Bone marrow (tissue), 2 donors: ENCODE results near the gene MEGF9.
"Not testable (repeated sequence)": the region's sequence is repeated elsewhere in the genome, so short reads cannot be mapped to it uniquely, and the experiment has no call there.

Source experiments
- DNase-seq, 2 donors: peaks; one replicate each; lab custom pipeline; 2025; lab: John Stamatoyannopoulos, UW

MEGF9 gene

DNA sequence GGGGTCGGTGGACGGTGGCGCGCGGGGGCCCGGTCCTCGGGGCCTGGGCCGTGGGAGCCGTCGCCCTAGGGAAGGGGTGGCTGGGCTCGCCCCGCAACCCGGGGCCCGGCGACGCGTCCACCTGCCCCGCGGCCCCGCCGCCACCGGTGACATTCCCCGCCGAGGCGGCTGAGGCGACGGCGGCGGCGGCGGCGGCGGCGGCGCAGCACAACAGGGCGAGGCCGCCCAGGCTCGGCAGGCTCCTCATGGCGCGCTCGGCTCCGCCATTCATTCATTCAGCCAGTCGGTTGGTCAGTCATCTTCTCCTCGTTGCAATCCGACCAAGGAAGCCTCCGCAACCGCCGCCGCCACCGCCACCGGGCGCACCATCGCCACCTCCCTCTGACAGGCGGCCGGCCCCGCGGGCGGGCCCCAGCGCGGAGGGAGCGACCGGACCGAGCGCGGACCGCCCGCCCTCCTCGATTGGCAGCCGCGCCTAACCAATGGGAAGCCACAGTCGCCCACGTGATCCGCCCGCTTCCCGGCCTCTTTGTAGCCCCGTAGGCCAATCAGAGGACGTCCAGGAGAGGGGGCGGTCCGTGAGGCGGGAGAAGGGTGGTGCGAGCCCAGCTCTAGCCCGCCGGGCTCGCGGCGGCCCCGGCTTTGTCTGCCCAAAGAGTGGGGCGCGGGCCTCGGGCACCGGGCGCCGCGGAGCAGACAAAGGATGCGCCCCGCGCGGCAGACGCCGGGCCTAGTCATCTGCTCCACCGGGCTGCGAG, at the start of gene MEGF9:
Gene MEGF9, minus strand, starts transcription at position 383 of the 758 bp plus-strand sequence. Its CDS starts 112 bp downstream, at position 271.
- DNase-seq, result peak; percentile 89 to 95

DNA sequence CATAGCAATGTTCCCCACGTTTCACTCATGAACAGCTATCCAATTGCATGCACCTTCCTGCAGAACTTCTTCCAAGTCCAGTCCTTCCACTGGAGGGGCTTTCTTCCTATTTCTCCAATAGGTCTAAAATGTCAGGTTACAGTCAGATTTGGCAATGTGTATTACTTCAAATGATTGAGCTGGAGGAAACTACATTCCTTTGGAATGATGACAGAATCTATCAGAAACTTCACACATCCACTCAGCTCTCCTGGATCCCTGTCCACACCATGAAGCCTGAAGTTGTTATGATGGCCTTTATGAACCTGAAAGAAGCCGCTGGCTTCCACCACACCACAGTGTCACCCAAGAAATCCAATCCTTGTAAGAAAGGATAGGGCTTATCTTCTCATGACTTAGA, 46.7 kb upstream of the MEGF9 start:
- no peak for DNase-seq

DNA sequence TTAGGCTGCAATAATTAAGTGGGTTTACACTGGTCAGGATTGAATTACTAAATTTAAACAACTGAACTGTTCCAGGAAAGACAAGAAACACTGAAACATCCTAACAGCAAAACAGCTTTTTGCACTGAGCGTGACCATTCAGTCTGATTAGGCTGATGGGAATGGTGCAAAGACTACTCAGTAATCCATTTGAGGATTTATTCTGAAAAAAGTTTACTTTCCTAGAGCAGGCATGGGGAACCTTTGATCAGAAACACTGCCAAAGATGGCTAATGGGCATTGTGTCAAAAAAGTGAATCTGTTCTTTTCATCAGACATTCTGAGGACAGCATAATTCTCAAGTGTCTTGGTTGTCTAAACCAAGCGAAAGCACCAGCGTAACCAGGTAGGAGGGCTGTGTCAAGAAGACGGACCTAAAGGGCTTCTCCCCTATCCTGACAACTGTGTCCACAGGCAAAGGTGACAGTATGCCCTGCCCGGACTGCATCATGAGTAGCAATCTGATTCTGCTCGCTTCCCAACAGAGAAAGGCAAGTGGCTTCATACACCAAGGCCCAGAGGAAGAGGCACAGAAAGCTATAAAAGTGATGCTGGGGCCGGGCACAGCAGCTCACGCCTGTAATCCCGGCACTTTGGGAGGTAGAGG, 45.6 kb upstream of the MEGF9 start:
- no peak for DNase-seq

DNA sequence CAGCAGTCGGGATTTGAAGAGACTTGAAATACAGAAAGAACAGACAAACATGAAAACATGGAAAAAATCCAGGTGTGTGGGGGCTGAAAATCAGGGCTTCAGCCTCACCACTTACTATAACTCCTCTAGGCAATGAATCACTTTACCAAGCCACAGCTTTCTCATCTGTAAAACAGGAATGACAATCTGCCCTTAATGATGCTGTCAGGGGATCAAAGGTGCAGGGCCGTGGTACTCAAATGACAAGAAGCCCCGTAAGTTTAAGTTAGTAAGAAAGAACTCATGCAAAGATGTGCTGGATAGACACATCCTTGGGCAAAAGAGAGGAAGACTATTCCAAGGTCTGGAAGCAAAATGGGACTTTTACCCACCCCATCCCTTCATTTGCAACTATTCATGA, 44.3 kb upstream of the MEGF9 start:
- no peak for DNase-seq

DNA sequence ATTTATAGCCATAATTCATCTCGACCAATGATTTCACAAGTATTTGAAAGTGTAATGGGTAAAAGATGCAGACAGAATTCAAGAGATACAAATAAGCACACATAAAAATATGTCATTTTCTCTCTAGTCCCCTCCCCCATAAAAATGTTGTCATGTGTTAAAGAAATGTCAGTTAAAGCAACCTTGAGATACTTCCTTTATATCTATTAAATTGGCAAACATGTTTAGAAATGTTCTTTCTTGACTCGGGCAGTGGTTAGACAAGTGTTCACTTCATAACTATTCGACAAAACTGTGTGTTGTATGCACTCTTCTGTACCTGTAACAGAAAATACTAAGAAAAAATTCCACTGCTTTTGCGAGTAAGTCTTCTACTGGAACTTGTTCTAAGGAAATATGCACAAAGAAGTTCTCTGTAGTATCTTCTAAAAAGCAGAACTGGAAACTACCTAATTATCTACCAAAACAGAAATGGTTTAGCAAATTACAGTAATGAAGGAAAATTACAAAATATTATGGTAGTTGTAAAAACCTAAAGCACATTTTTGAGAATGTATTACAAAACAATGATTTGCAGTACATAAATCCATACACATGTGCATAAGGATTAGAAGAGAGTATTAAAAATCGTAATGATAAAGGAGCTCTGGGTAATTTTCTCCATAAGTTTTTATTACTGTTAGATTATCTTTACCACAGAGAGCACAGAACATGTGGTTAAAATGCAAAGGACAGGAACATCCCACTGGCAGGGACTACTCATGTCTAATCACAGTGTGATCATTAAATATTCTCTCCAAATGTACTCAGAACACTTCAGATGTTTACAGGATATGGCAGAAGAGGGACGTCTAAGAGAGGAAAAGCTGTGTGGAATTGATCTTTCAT, 43.0 kb upstream of the MEGF9 start:
- peak in 1 of 2 donors; percentile 14 for DNase-seq

DNA sequence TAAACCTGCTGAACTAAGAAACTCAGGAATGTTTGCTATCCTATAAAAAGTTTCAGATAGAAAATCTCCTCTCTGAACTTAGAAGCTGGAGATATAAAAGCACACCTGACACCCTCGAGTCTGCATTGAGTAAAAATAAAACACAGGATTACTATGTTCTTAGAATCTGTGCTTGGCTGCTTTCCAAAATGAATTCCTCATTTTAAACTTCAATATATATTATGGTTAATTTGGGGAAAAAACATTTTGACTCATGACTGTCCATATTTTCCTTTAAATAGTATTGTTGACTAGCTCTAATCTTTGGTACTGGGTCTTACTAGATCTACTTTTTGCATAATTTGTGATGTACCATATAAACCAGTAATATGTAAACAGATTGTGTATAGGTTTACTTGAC, 42.3 kb upstream of the MEGF9 start:
- no peak for DNase-seq

DNA sequence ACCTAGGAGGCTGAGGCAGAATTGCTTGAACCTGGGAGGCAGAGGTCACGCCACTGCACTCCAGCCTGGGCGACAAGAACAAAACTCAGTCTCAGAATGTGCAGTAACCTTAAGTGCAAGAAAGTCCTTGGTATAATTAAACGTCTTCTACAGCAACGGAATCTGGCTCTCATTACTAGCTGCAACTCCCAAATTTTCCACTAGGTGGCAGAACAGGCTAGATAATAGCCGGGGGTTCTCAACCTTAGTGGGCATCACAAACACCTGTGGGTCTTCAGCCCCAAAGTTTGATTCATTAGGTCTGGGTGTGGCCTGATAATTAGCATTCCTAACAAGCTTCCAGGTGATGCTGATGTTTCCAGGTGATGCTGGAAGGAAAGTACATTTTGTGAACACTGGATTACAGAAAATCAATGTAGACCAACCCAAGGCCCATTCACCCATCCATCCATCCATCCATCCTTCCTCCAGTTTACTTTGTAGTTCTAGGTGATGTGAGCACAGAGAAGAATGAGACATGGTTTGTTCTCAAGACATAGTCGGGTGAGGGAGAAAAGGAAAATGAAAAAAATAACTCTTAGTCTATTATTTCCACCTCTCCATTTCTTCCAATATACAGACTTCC, 41.7 kb upstream of the MEGF9 start:
- DNase-seq, result peak in 1 of 2 donors; percentile 38

DNA sequence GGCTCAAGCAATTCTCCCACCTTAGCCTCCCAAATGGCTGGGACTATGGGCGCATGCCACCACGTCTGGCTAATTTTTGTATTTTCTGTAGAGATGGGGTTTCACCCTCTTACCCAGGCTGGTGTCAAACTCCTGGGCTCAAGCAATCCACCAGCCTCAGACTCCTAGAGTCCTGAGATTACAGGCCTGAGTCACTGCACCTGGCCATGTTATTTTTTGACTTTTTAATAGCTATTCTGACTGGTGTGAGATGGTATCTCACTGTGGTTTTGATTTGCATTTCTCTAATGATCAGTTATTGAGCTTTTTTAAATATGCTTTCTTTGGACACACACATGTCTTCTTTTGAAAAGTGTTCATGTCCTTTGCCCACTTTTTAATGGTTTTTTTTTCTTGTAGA, 40.8 kb upstream of the MEGF9 start:
- no peak for DNase-seq

DNA sequence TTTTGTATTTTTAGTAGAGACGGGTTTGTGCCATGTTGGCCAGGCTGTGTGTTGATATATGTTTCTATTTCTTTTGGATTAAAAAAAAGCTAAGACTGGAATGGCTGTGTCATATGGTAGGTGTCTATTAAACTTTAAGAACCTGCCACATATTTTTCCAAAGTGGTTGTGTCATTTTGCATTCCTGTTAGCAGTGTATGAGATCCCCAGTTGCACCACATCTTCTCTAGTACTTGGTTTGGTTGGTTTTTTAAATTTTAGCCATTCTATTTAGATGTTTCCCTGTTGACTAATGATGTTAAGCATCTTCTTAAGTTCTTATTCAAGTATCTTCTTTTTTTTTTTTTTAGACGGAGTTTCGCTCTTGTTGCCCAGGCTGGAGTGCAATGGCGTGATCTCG, 36.2 kb upstream of the MEGF9 start:
- no peak for DNase-seq

DNA sequence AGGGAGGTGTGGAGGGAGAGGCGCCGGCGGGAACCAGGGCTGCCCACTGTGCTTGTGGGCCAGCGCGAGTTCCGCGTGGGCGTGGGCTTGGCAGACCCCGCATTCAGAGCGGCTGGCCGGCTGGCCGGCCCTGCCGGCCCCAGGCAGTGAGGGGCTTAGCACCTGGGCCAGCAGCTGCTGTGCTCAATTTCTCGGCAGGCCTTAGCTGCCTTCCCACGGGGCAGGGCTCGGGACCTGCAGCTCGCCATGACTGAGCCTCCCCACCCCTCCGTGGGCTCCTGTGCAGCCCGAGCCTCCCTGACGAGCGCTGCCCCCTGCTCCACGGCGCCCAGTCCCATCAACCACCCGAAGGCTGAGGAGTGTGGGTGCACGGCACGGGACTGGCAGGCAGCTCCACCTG, 32.1 kb upstream of the MEGF9 start:
- DNase-seq, result not testable (repeated sequence)

DNA sequence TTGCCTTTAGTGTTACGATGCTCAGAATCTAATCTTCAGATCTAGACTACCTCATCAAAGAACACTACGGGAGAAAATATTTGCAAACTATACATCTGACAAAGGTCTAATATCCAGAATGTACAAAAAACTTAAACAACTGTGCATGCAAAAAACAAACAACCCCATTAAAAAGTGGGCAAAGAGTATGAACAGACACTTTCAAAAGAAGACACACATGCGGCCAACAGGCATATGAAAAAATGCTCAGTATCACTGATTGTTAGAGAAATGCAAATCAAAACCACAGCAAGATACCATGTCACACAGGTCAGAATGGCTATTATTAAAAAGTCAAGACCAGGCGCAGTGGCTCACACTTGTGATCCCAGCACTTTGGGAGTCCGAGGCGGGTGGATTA, 31.0 kb upstream of the MEGF9 start:
- no peak for DNase-seq

DNA sequence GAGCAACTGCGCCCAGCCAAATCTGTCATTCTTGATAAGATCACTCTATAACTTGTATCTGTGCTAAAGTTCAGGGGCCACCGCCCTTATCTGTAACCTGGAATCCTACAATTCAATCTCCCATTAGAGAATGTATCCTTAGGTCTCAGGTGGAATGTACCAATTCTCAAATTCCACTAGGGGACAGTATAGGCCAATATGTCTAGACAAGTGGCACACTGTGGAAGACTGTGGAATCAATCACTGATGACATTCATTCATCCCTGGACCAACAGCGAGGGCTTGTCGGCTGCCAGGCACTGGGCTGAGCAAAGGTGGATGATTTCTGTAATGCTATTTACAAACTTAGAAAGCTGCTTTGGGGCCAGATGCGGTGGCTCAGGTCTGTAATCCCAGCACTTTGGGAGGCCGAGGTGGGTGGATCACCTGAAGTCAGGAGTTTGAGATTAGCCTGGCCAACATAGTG, 28.7 kb upstream of the MEGF9 start:
- DNase-seq, result peak in 1 of 2 donors; percentile 29

DNA sequence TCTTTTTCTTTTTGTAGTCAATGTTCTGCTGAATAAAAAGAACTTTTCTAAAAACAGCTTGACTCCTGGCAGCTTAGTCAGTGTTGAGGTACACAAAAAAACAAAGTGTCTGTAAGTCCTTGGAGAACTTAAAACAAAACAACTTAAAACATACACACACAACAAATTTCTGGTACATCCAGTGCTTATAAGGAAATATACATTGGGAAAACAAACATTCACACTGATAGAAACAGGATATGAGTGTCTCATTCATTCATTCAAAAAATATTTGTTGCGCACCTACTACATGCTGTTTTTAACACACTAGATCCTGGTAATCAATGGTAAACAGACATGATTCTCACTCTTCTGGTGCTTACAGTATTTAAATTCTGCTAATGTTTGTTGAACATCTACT, 27.4 kb upstream of the MEGF9 start:
- no peak for DNase-seq

DNA sequence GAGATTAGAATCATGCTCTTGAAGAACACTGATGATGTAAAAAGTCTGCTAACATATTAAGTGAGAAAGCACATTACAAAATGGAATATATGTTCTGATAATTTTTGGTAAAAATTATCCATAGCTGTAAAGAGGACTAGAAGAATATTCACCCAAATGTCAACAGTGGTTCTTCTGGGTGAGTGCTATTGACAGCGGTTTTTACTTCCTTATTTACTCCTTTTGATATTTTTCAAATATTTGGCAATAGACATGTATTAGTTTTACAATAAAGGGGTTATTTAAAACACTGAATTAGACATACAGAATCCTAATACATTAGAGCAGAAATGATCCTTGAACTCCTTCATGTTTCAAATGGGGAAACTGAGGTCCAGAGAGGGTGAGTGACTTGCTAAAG, 26.9 kb upstream of the MEGF9 start:
- DNase-seq, result no peak

DNA sequence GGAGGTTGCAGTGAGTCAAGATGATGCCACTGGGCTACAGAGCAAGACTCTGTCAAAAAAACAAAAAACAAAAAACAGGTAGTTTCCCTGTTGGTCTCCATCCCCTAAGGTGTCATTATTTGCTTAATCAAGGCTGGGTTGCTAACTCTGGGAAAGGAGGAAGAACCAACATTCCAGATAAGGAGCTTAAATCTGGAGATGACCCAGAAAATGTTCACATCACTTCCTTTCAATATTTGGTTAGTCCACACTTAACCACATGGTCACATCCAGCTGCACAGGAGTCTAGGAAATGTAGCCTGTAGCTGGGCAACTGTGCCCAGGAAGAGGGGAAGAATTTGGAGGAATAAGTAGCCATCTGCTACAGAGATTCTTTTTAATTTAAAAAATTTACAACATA, 25.9 kb upstream of the MEGF9 start:
- DNase-seq, result no peak

DNA sequence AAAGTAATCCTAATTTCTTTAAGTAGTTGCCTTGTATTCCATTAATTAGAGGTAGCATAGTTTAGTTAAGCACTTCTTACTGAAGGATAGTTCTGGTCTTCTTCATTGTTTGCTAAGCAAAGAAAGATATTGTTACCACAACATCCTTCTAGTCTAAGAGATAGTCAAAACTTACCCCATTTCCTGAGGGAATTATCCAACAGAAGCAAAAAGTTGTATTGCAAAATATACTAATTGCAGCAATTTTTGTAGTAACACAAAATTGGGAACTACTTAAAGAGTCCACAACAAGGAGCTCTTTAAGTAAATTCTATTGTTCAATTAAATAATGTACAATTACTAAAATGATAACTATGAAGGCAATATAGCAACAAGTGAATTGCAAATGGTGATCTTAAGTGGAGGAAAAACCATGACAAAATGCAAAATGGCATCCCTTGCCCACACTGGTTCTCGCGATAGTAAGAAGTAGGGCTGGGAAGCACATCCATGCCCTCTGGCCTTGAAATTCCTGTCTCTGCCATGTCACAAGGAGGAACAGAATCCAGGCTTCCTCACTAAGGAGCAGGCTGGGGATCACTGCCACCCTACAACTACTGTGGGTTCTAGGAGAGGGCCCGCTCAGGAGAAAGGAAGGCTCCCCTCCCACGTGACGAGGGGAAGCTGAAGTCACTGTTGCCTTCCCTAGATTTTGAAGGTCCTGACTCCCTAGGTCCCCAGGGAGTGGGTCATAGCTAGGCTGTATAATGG, 23.3 kb upstream of the MEGF9 start:
- no peak for DNase-seq

DNA sequence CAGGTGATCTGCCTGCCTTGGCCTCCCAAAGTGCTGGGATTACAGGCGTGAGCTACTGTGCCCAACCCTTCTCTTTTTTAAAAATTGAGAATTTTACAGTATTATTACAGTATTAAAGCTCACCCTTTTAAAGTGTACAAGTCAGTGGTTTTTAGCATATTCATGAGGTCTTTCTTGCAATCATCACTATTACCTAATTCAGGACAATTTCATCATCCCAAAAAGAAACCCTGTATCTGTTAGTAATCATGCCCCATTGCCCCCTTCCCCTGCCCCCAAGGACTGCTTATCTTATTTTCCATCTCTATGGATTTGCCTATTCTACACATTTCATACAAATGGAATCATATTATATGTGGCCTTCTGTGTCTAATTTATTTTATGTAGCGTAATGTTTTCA, 22.6 kb upstream of the MEGF9 start:
- DNase-seq, result no peak

DNA sequence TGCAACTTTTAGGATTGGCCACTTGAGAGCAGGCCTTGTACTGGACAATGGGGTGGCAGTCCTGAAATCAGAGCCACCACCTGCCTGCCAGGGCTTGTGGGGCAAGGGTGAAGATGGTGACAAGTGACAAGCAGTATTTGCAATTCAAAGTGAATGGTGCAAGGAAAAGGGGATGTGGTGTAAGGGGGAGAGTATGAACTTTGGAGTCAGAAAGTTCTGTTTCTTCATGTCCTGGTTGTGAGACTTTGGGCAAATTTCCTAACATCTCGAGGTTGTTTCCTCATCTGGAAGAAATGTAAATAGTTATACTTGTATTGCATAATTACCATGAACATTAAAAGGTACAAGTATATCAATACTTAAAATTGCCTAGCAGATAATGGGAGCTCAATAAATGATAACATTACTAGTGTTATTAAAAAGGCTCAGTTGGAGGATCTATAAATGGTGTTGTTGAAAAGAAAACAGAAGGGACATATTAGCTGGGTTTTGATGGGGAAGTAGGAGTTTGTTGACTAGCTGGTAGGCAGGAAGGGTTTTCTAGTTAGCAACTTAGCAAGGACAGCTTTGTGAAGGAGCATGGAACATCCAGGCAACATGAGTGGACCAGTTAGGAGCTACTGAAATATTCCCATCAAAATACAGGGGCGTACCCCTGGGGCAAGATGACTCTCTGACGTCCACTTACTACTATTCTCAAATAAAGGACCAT, 21.3 kb upstream of the MEGF9 start:
- peak in 1 of 2 donors; percentile 65 for DNase-seq

DNA sequence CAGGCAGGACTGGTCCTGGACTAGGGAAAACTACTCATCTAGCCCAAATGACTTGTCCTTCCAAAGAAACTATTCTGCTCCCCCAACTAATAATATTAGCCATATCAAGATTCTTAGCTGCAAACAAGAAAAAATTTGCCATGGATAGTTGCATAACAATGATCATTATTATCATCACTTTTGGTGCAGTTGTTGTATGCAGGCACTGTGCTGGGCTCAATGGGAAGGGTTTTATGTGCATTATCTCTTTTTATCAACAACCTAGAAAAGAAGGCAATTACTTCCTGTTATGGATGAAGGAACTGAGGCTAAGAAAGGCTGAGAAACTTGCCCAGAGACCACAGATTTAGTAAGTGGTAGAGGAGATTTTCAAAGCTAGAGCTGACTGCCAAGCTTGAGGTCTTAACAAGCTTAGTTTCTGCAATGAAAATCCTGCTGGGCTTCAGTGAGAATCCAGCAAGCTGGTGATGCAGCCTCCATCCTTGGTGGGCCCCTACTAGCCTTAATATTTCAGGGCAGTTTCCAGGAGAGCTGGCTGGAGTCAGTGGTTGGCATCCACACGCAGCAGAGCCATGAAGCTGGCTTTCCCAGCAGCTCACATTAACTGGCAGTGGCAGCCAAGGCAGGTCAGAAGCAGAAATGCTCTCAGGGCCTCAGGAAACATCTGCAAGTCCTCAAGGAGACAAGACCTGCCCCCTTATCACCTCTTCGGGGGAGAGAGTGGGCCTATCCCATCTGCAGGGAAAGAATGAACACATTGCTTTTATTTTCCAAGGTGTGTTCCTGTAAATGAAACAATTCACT, 20.5 kb upstream of the MEGF9 start:
- DNase-seq, result no peak

DNA sequence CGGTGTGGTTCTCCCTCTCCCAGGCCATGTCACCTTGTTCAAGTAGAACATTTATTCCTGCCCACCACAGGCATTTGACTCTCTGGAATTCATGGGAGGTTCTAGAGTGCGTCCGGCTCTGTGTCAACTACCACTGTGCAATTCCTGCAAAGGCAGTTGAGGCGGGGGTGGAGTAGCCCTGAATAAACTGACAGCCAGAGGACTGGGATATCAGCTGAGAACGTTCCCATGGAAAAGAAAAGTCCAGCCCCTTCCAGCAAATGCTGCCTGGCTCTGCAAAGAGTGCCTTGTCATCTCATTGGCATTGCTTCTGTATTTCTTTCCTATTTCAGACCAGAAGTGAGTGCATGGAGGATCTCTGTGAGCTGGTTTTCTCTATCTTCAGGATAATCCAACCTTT, 18.9 kb upstream of the MEGF9 start:
- DNase-seq, result no peak
